MCF 10A (cell line): ENCODE measurements around the gene TOM1L1. TPM values are rescaled to one million over a fixed set of nuclear protein-coding genes. Genes with fewer than 3 reads are reported as not detected.
"Not testable (repeated sequence)": the region's sequence is repeated elsewhere in the genome, so short reads cannot be mapped to it uniquely, and the experiment has no call there.

ENCODE experiments used
- BruUV-seq: library from RNA; stranded (reverse); fragments of 400-500 nt; replicated peaks from 2 replicates; lab custom pipeline; 2021; lab: Mats Ljungman, UMichigan
- CTCF ChIA-PET: fragments of 300-600 bp; sonication (Branson Sonifier 250); formaldehyde crosslinking; extraction: SDS; loops from one replicate; lab custom pipeline; 2021; ENCODE audit warnings: antibody characterized with exemption, inconsistent platforms; lab: Yijun Ruan, JAX
- POLR2A ChIA-PET: fragments of 300-600, 350-650 bp; sonication (Branson Sonifier 250); formaldehyde crosslinking; extraction: SDS; loops from one replicate; lab custom pipeline; 2020; ENCODE audit warnings: antibody characterized with exemption, inconsistent platforms; lab: Yijun Ruan, JAX
- DNase-seq: peaks from one replicate; pipeline ENCODE4 v3.0.0-alpha.2; 2018; ENCODE audit not compliant: unreplicated experiment
- H3K27ac Mint-ChIP-seq: one replicate; pipeline ENCODE4 v1.8.0; 2022; ENCODE audit warnings: mild to moderate bottlenecking, low read depth, mixed read lengths; ENCODE audit not compliant: unreplicated experiment
- H3K27me3 Mint-ChIP-seq: one replicate; pipeline ENCODE4 v1.8.0; 2022; ENCODE audit warnings: mixed read lengths; ENCODE audit not compliant: insufficient read depth, unreplicated experiment
- H3K36me3 Mint-ChIP-seq: one replicate; pipeline ENCODE4 v1.8.0; 2022; ENCODE audit warnings: mild to moderate bottlenecking, moderate library complexity, mixed read lengths; ENCODE audit not compliant: insufficient read depth, unreplicated experiment
- H3K4me1 Mint-ChIP-seq: one replicate; pipeline ENCODE4 v1.8.0; 2022; ENCODE audit warnings: mixed read lengths; ENCODE audit not compliant: insufficient read depth, unreplicated experiment
- H3K4me3 Mint-ChIP-seq: one replicate; pipeline ENCODE4 v1.8.0; 2022; ENCODE audit warnings: mild to moderate bottlenecking, moderate library complexity, mixed read lengths; ENCODE audit not compliant: unreplicated experiment
- H3K9me3 Mint-ChIP-seq: one replicate; pipeline ENCODE4 v1.8.0; 2022; ENCODE audit warnings: mixed read lengths; ENCODE audit not compliant: unreplicated experiment
- intact Hi-C: fragments of 100-400 bp; cut with micrococcal nuclease; formaldehyde crosslinking; loops from 2 replicates; pipeline ENCODE4 v1.14.1; 2022
- total RNA-seq: library from RNA; stranded (reverse); gene quantifications from 2 replicates; pipeline ENCODE4 v1.2.3, GENCODE V29; 2022
- TF ChIP-seq, protein P1 (sequence below): fragments of 200-600 bp; IDR thresholded peaks from one replicate; pipeline ENCODE4 v1.8.0; 2022; ENCODE audit warnings: antibody characterized with exemption, mild to moderate bottlenecking; ENCODE audit not compliant: unreplicated experiment

Gene TOM1L1
- total RNA-seq, 1 experiment from 2014 or later: 157 TPM

DNA sequence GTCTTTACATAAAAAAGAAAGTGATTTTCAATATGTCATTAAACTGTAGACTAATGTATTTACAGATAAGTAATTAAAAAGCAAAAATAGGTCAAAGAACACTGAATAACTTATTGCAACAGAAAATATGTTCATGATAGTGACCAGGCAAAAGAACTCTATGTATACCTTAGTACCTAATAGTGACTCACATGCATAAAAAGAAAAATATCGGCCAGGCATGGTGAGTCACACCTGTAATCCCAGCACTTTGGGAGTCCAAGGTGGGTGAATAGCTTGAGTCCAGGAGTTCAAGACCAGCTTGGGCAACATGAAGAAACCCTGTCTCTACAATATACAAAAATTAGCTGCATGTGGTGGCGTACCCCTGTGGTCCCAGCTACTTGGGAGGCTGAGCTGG lies 33.0 kb upstream of the TOM1L1 start:
- TF ChIP-seq, protein P1, sequence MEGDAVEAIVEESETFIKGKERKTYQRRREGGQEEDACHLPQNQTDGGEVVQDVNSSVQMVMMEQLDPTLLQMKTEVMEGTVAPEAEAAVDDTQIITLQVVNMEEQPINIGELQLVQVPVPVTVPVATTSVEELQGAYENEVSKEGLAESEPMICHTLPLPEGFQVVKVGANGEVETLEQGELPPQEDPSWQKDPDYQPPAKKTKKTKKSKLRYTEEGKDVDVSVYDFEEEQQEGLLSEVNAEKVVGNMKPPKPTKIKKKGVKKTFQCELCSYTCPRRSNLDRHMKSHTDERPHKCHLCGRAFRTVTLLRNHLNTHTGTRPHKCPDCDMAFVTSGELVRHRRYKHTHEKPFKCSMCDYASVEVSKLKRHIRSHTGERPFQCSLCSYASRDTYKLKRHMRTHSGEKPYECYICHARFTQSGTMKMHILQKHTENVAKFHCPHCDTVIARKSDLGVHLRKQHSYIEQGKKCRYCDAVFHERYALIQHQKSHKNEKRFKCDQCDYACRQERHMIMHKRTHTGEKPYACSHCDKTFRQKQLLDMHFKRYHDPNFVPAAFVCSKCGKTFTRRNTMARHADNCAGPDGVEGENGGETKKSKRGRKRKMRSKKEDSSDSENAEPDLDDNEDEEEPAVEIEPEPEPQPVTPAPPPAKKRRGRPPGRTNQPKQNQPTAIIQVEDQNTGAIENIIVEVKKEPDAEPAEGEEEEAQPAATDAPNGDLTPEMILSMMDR: no peak
- CTCF ChIA-PET: interaction anchor here (0.7 kb wide), 1 partner anchor 1827 kb away, joined by 3 read pairs; no protein-coding TSS in a partner anchor
- intact Hi-C loops: no loop called here
- no peak for DNase-seq
- Mint-ChIP-seq H3K27me3 (no peaks in the 10 kb centered on the region), H3K36me3 (no peaks in the 10 kb centered on the region), H3K4me3 (no peak overlapping the region), H3K4me1 (no peaks in the 10 kb centered on the region), H3K9me3 (no peaks in the 10 kb centered on the region), H3K27ac (no peak overlapping the region)
- no TSS peak for BruUV-seq
- POLR2A ChIA-PET: no interaction called here

DNA sequence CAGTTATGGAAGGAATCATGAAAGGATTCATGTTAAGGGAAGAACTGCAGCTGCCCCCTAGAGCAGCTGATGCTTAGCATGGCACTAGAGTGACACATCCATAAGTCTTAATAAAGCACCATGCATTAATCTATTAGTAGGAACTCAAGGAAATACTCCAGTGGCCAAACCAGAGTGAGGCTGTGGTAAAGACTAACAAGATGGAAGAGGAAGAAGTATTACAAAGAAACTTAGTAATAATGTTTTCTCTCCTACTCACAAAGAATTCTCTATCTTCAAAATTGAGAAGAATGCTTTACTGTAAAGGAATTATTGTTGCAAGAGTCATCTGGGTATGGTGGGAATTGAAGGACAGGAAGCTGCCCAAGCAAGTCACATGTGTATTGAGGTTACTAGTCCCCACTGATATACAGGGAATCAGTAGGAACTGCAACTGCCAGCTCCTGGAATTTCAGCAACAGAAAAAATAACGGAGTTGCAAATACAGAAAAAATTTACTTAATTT lies 29.9 kb upstream of the TOM1L1 start:
- ChIA-PET POLR2A (interaction anchor here (0.6 kb wide), 1 partner anchor 1853 kb away, joined by 3 read pairs; no protein-coding TSS in a partner anchor), CTCF (interaction anchor here (1.1 kb wide), 1 partner anchor 444 kb away, joined by 3 read pairs; no protein-coding TSS in a partner anchor)
- no peak for DNase-seq
- intact Hi-C loops: no loop called here
- no peaks in the 10 kb centered on the region for H3K27me3 Mint-ChIP-seq
- H3K27ac Mint-ChIP-seq: no peak overlapping the region
- no peak overlapping the region for H3K4me3 Mint-ChIP-seq
- no TSS peak for BruUV-seq
- H3K4me1 Mint-ChIP-seq: no peaks in the 10 kb centered on the region
- no peaks in the 10 kb centered on the region for H3K36me3 Mint-ChIP-seq
- TF ChIP-seq, protein P1: no peak
- no peaks in the 10 kb centered on the region for H3K9me3 Mint-ChIP-seq

DNA sequence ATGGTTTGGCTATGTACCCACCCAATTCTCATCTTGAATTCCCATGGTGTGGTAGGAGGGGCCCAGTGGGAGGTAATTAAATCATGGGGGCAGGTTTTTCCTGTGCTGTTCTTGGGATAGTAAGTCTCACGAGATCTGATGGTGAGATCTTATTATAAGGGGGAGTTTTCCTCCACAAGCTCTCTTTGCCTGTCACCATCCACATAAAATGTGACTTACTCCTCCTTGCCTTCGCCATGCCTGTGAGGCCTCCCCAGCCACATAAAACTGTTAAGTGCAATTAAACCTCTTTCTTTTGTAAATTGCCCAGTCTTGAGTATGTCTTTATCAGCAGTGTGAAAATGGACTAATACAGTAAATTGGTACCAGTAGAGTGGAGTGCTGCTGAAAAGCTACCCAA lies 24.7 kb upstream of the TOM1L1 start:
- H3K4me1 Mint-ChIP-seq, DNase-seq, H3K9me3 Mint-ChIP-seq, H3K27ac Mint-ChIP-seq, H3K36me3 Mint-ChIP-seq, intact Hi-C loops, BruUV-seq, H3K27me3 Mint-ChIP-seq, CTCF ChIA-PET, H3K4me3 Mint-ChIP-seq: not testable (repeated sequence)
- POLR2A ChIA-PET: interaction anchor here (0.6 kb wide), 1 partner anchor 1354 kb away, joined by 3 read pairs; no protein-coding TSS in a partner anchor

DNA sequence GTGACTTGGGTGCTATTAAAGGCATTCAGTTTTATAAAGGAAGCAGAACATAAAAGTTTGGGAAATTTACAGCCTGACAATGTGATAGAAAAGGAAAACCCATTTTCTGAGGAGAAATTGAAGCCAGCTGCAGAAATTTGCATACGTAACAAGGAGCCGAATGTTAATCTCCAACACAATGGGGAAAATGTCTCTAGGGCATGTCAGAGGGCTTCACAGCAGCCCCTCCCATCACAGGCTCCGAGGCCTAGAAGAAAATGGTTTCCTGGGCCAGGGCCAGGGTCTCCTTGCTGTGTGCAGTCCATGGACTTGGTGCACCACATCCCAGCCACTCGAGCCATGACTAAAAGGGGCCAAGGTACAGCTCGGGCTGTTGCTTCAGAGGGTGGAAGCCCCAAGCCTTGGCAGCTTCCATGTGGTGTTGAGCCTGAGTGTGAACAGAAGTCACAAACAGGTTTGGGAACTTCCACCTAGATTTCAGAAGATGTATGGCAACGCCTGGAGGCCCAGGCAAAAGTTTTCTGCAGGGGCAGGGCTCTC lies 23.9 kb upstream of the TOM1L1 start:
- TF ChIP-seq, protein P1: no peak
- Mint-ChIP-seq H3K4me3 (no peak overlapping the region), H3K36me3 (no peaks in the 10 kb centered on the region), H3K27me3 (no peaks in the 10 kb centered on the region), H3K4me1 (no peaks in the 10 kb centered on the region), H3K9me3 (peaks cover 5% of the 10 kb centered on the region), H3K27ac (no peak overlapping the region)
- ChIA-PET POLR2A (no interaction called here), CTCF (no interaction called here)
- DNase-seq: no peak
- BruUV-seq: no TSS peak
- intact Hi-C loops: no loop called here
